ENCODE data around the gene MNAT1. TPM values are rescaled to one million over a fixed set of nuclear protein-coding genes. Genes with fewer than 3 reads are reported as not detected.
"Not testable (repeated sequence)": the region's sequence is repeated elsewhere in the genome, so short reads cannot be mapped to it uniquely, and the experiment has no call there.

MNAT1 gene
- total RNA-seq, 8 experiments from 2014 or later, result 37.0 to 69.2 (median 47.1) TPM

GRCh38 chr14:60840313-60840712 lies 105.8 kb downstream of the MNAT1 start:
- Histone ChIP-seq H3K4me1 (replicated peaks in 1 of 2) (no peaks in the 10 kb centered on the region), H3K27ac (no peak overlapping the region), H3K4me3 (no peak overlapping the region)
- WGBS, 10 experiments, result 75 to 100% (median 100%) methylated on average over 1 of the region's 1 CpG; no CpG with 5 or more reads in 3 of the 10 experiments
- no peak for ATAC-seq (replicated peaks in 6 of 8)
- in situ Hi-C loops (cut with MboI; ENCODE audit: low pct_unique_long_range_greater_than_20kb in 2 of 9, low sequenced_read_pairs in 9 of 9, unreplicated experiment in 9 of 9), result no loop called here

- no peaks in the 10 kb centered on the region for H3K4me1 ChIP-seq (replicated peaks in 1 of 2)
- in situ Hi-C loops (cut with MboI; ENCODE audit: low pct_unique_long_range_greater_than_20kb in 2 of 9, low sequenced_read_pairs in 9 of 9, unreplicated experiment in 9 of 9), result no loop called here
- ATAC-seq (replicated peaks in 6 of 8), result no peak
- H3K27ac ChIP-seq, result no peak overlapping the region
- WGBS, 10 experiments, result 0 to 100% (median 40%) methylated on average over 1 of the region's 1 CpG; no CpG with 5 or more reads in 1 of the 10 experiments
- no peak overlapping the region for H3K4me3 ChIP-seq
Measured at GRCh38 chr14:60845523-60845922, 111.0 kb downstream of the MNAT1 start.

- no peak overlapping the region for H3K27ac ChIP-seq
- no peaks in the 10 kb centered on the region for H3K4me1 ChIP-seq (replicated peaks in 1 of 2)
- 78 to 100% (median 92%) methylated on average over 2 of the region's 2 CpGs for WGBS, 10 experiments
- no peak for ATAC-seq (replicated peaks in 6 of 8)
- in situ Hi-C loops (cut with MboI; ENCODE audit: low pct_unique_long_range_greater_than_20kb in 2 of 9, low sequenced_read_pairs in 9 of 9, unreplicated experiment in 9 of 9), result no loop called here
- H3K4me3 ChIP-seq, result no peak overlapping the region
Measured at GRCh38 chr14:60848066-60848465, 113.5 kb downstream of the MNAT1 start.

GRCh38 chr14:60851692-60852091 lies 117.1 kb downstream of the MNAT1 start:
- 87 to 100% (median 95%) methylated on average over 1 to 4 of the region's 5 CpGs; no CpG with 5 or more reads in 2 of the 10 experiments for WGBS, 10 experiments
- in situ Hi-C loops (cut with MboI; ENCODE audit: low pct_unique_long_range_greater_than_20kb in 2 of 9, low sequenced_read_pairs in 9 of 9, unreplicated experiment in 9 of 9); H3K27ac ChIP-seq; H3K4me3 ChIP-seq; H3K4me1 ChIP-seq (replicated peaks in 1 of 2); ATAC-seq (replicated peaks in 6 of 8): not testable (repeated sequence)

GRCh38 chr14:60856111-60856510 lies 121.5 kb downstream of the MNAT1 start:
- no peaks in the 10 kb centered on the region for H3K4me1 ChIP-seq (replicated peaks in 1 of 2)
- no peak overlapping the region for H3K4me3 ChIP-seq
- 75 to 100% (median 87%) methylated on average over 1 to 2 of the region's 2 CpGs for WGBS, 10 experiments
- no peak for ATAC-seq (replicated peaks in 6 of 8)
- no peak overlapping the region for H3K27ac ChIP-seq
- in situ Hi-C loops (cut with MboI; ENCODE audit: low pct_unique_long_range_greater_than_20kb in 2 of 9, low sequenced_read_pairs in 9 of 9, unreplicated experiment in 9 of 9), result no loop called here

GRCh38 chr14:60859525-60859924 lies 125.0 kb downstream of the MNAT1 start:
- in situ Hi-C loops (cut with MboI; ENCODE audit: low pct_unique_long_range_greater_than_20kb in 2 of 9, low sequenced_read_pairs in 9 of 9, unreplicated experiment in 9 of 9), result no loop called here
- 23 to 100% (median 98%) methylated on average over 1 to 2 of the region's 2 CpGs; no CpG with 5 or more reads in 2 of the 10 experiments for WGBS, 10 experiments
- Histone ChIP-seq H3K4me3 (no peak overlapping the region), H3K4me1 (replicated peaks in 1 of 2) (no peaks in the 10 kb centered on the region), H3K27ac (no peak overlapping the region)
- no peak for ATAC-seq (replicated peaks in 6 of 8)

- no peak overlapping the region for H3K27ac ChIP-seq
- in situ Hi-C loops (cut with MboI; ENCODE audit: low pct_unique_long_range_greater_than_20kb in 2 of 9, low sequenced_read_pairs in 9 of 9, unreplicated experiment in 9 of 9), result no loop called here
- no peak overlapping the region for H3K4me3 ChIP-seq
- ATAC-seq (replicated peaks in 6 of 8), result no peak
- 42 to 100% (median 93%) methylated on average over 1 to 3 of the region's 3 CpGs; no CpG with 5 or more reads in 1 of the 10 experiments for WGBS, 10 experiments
- no peaks in the 10 kb centered on the region for H3K4me1 ChIP-seq (replicated peaks in 1 of 2)
Measured at GRCh38 chr14:60861545-60862140, 127.1 kb downstream of the MNAT1 start.

GRCh38 chr14:60862283-60862682 lies 127.7 kb downstream of the MNAT1 start:
- no peaks in the 10 kb centered on the region for H3K4me1 ChIP-seq (replicated peaks in 1 of 2)
- H3K27ac ChIP-seq, result no peak overlapping the region
- ATAC-seq (replicated peaks in 6 of 8), result peak in 1 of 8 experiments; percentile 35
- in situ Hi-C loops (cut with MboI; ENCODE audit: low pct_unique_long_range_greater_than_20kb in 2 of 9, low sequenced_read_pairs in 9 of 9, unreplicated experiment in 9 of 9), result no loop called here
- WGBS, 10 experiments, result 0 to 100% (median 67%) methylated on average over 1 to 2 of the region's 2 CpGs; no CpG with 5 or more reads in 1 of the 10 experiments
- no peak overlapping the region for H3K4me3 ChIP-seq

GRCh38 chr14:60863249-60863648 lies 128.7 kb downstream of the MNAT1 start:
- WGBS, 10 experiments, result 90 to 100% (median 100%) methylated on average over 1 to 2 of the region's 2 CpGs; no CpG with 5 or more reads in 1 of the 10 experiments
- Histone ChIP-seq H3K4me1 (replicated peaks in 1 of 2) (no peaks in the 10 kb centered on the region), H3K27ac (no peak overlapping the region), H3K4me3 (no peak overlapping the region)
- in situ Hi-C loops (cut with MboI; ENCODE audit: low pct_unique_long_range_greater_than_20kb in 2 of 9, low sequenced_read_pairs in 9 of 9, unreplicated experiment in 9 of 9), result no loop called here
- ATAC-seq (replicated peaks in 6 of 8), result no peak

- in situ Hi-C loops (cut with MboI; ENCODE audit: low pct_unique_long_range_greater_than_20kb in 2 of 9, low sequenced_read_pairs in 9 of 9, unreplicated experiment in 9 of 9), result no loop called here
- ATAC-seq (replicated peaks in 6 of 8), result no peak
- Histone ChIP-seq H3K4me3 (no peak overlapping the region), H3K27ac (no peak overlapping the region), H3K4me1 (replicated peaks in 1 of 2) (no peaks in the 10 kb centered on the region)
- 67 to 97% (median 89%) methylated on average over 2 to 4 of the region's 4 CpGs for WGBS, 10 experiments
Measured at GRCh38 chr14:60865378-60866127, 131.0 kb downstream of the MNAT1 start.

- Histone ChIP-seq H3K4me1 (replicated peaks in 1 of 2) (no peaks in the 10 kb centered on the region), H3K27ac (no peak overlapping the region), H3K4me3 (no peak overlapping the region)
- peak in 6 of 8 experiments; percentile 23 to 65 (median 52) for ATAC-seq (replicated peaks in 6 of 8)
- in situ Hi-C loops (cut with MboI; ENCODE audit: low pct_unique_long_range_greater_than_20kb in 2 of 9, low sequenced_read_pairs in 9 of 9, unreplicated experiment in 9 of 9), result no loop called here
Measured at GRCh38 chr14:60867503-60868172, 133.1 kb downstream of the MNAT1 start.

- no peak overlapping the region for H3K27ac ChIP-seq
- H3K4me3 ChIP-seq, result no peak overlapping the region
- no peak for ATAC-seq (replicated peaks in 6 of 8)
- 75 to 100% (median 96%) methylated on average over 1 of the region's 1 CpG for WGBS, 10 experiments
- in situ Hi-C loops (cut with MboI; ENCODE audit: low pct_unique_long_range_greater_than_20kb in 2 of 9, low sequenced_read_pairs in 9 of 9, unreplicated experiment in 9 of 9), result no loop called here
- no peaks in the 10 kb centered on the region for H3K4me1 ChIP-seq (replicated peaks in 1 of 2)
Measured at GRCh38 chr14:60878121-60878520, 143.6 kb downstream of the MNAT1 start.

GRCh38 chr14:60878536-60878935 lies 144.0 kb downstream of the MNAT1 start:
- no peak for ATAC-seq (replicated peaks in 6 of 8)
- in situ Hi-C loops (cut with MboI; ENCODE audit: low pct_unique_long_range_greater_than_20kb in 2 of 9, low sequenced_read_pairs in 9 of 9, unreplicated experiment in 9 of 9), result no loop called here

More at GRCh38 chr14:60878536-60878935, 144.0 kb downstream of the MNAT1 start:
- Histone ChIP-seq H3K27ac (no peak overlapping the region), H3K4me3 (no peak overlapping the region), H3K4me1 (replicated peaks in 1 of 2) (no peaks in the 10 kb centered on the region)

Measured in motor neuron (in vitro differentiated cells).